HEK293 (cell line): Measurements from ENCODE around the gene SAMD14.

Experiments used
- CTCF ChIA-PET: fragments of 350-600 bp; formaldehyde crosslinking; extraction: SDS; loops from one replicate; lab custom pipeline; 2021; ENCODE audit warnings: antibody characterized with exemption; lab: Yijun Ruan, JAX
- POLR2A ChIA-PET: fragments of 300-600 bp; formaldehyde crosslinking; extraction: SDS; loops from one replicate; lab custom pipeline; 2020; ENCODE audit warnings: antibody characterized with exemption, inconsistent platforms; lab: Yijun Ruan, JAX
- H3K27ac ChIP-seq: fragments of 200-500 bp; sonication (Bioruptor generic); 2 replicates; pipeline ENCODE4 v1.5.1; 2014; ENCODE audit warnings: low read depth, low read length, control low read depth, inconsistent platforms; ENCODE audit errors: extremely low read depth
- H3K36me3 ChIP-seq, 2 experiments: fragments of 200-500 bp in 1 of 2; sonication (Bioruptor generic) in 1 of 2; 1 replicate in 1 of 2; 2 replicates in 1 of 2; pipeline ENCODE4 v1.5.1; 2014 to 2017; ENCODE audit warnings: inconsistent platforms in 2 of 2, low read length in 2 of 2; ENCODE audit not compliant: control insufficient read depth in 2 of 2, insufficient read depth in 1 of 2
- H3K4me1 ChIP-seq: fragments of 200-500 bp; sonication (Bioruptor generic); 2 replicates; pipeline ENCODE4 v1.5.1; 2014; ENCODE audit warnings: mild to moderate bottlenecking, low read length, inconsistent platforms; ENCODE audit not compliant: control insufficient read depth, insufficient read depth
- H3K4me3 ChIP-seq: 2 replicates; pipeline ENCODE4 v1.5.1; 2011; ENCODE audit warnings: low read depth, mild to moderate bottlenecking, control low read depth, low read length, moderate library complexity
- H3K9me3 ChIP-seq: fragments of 200-500 bp; sonication (Bioruptor generic); 2 replicates; pipeline ENCODE4 v1.5.1; 2014; ENCODE audit warnings: low read depth, low read length, inconsistent platforms; ENCODE audit not compliant: control insufficient read depth, insufficient read depth
- MYNN ChIP-seq: fragments of 450-650 bp; formaldehyde crosslinking; IDR thresholded peaks from 2 replicates; pipeline ENCODE4 v1.5.1; 2016; ENCODE audit warnings: missing biosample characterization, missing genetic modification characterization, borderline replicate concordance
- OSR2 ChIP-seq: fragments of 450-650 bp; formaldehyde crosslinking; IDR thresholded peaks from 2 replicates; pipeline ENCODE4 v1.5.1; 2016; ENCODE audit warnings: missing biosample characterization, missing genetic modification characterization
- PATZ1 ChIP-seq: fragments of 450-650 bp; formaldehyde crosslinking; IDR thresholded peaks from 2 replicates; pipeline ENCODE4 v1.5.1; 2016; ENCODE audit warnings: missing biosample characterization, missing genetic modification characterization
- ZBTB10 ChIP-seq: fragments of 450-650 bp; formaldehyde crosslinking; IDR thresholded peaks from 2 replicates; pipeline ENCODE4 v1.5.1; 2016; ENCODE audit warnings: missing biosample characterization, missing genetic modification characterization
- ZBTB49 ChIP-seq: fragments of 450-650 bp; formaldehyde crosslinking; IDR thresholded peaks from 2 replicates; pipeline ENCODE4 v1.5.1; 2016; ENCODE audit warnings: missing biosample characterization, missing genetic modification characterization, low read depth
- ZBTB7A ChIP-seq: fragments of 450-650 bp; formaldehyde crosslinking; IDR thresholded peaks from 2 replicates; pipeline ENCODE4 v1.5.1; 2016; ENCODE audit warnings: low read depth, missing biosample characterization, missing genetic modification characterization
- ZFHX2 ChIP-seq: fragments of 450-650 bp; formaldehyde crosslinking; conservative IDR thresholded peaks from 2 replicates; pipeline ENCODE4 v1.5.1; 2016; ENCODE audit warnings: missing biosample characterization, missing genetic modification characterization
- ZFP37 ChIP-seq: fragments of 450-650 bp; formaldehyde crosslinking; IDR thresholded peaks from 2 replicates; pipeline ENCODE4 v1.5.1; 2016; ENCODE audit warnings: missing biosample characterization, missing genetic modification characterization
- ZFP41 ChIP-seq: fragments of 450-650 bp; formaldehyde crosslinking; IDR thresholded peaks from 2 replicates; pipeline ENCODE4 v1.5.1; 2016; ENCODE audit warnings: missing biosample characterization, missing genetic modification characterization, borderline replicate concordance
- ZIC2 ChIP-seq: fragments of 450-650 bp; formaldehyde crosslinking; IDR thresholded peaks from 2 replicates; pipeline ENCODE4 v1.5.1; 2016; ENCODE audit warnings: missing biosample characterization, missing genetic modification characterization
- ZNF239 ChIP-seq: fragments of 450-650 bp; formaldehyde crosslinking; IDR thresholded peaks from 2 replicates; pipeline ENCODE4 v1.5.1; 2016; ENCODE audit warnings: missing biosample characterization, missing genetic modification characterization
- ZNF280C ChIP-seq: fragments of 450-650 bp; formaldehyde crosslinking; IDR thresholded peaks from 2 replicates; pipeline ENCODE4 v1.5.1; 2016; ENCODE audit warnings: missing biosample characterization, missing genetic modification characterization
- ZNF311 ChIP-seq: fragments of 450-650 bp; formaldehyde crosslinking; IDR thresholded peaks from 2 replicates; pipeline ENCODE4 v1.5.1; 2017; ENCODE audit warnings: missing biosample characterization, missing genetic modification characterization, borderline replicate concordance
- ZNF341 ChIP-seq: fragments of 450-650 bp; formaldehyde crosslinking; IDR thresholded peaks from 2 replicates; pipeline ENCODE4; 2016; ENCODE audit warnings: low read depth, missing biosample characterization, missing genetic modification characterization
- ZNF350 ChIP-seq: fragments of 450-650 bp; formaldehyde crosslinking; IDR thresholded peaks from 2 replicates; pipeline ENCODE4 v1.5.0; 2017; ENCODE audit warnings: missing biosample characterization, mild to moderate bottlenecking, missing genetic modification characterization
- ZNF513 ChIP-seq: fragments of 450-650 bp; IDR thresholded peaks from 2 replicates; pipeline ENCODE4 v1.5.1; 2018; ENCODE audit warnings: missing biosample characterization, missing genetic modification characterization
- ZNF544 ChIP-seq: fragments of 450-650 bp; formaldehyde crosslinking; IDR thresholded peaks from 2 replicates; pipeline ENCODE4 v1.5.0; 2017; ENCODE audit warnings: missing biosample characterization, missing genetic modification characterization
- ZNF747 ChIP-seq: fragments of 450-650 bp; formaldehyde crosslinking; IDR thresholded peaks from 2 replicates; pipeline ENCODE4 v1.5.1; 2016; ENCODE audit warnings: missing biosample characterization, missing genetic modification characterization
- ZNF776 ChIP-seq: fragments of 450-650 bp; formaldehyde crosslinking; IDR thresholded peaks from 2 replicates; pipeline ENCODE4 v1.5.0; 2017; ENCODE audit warnings: missing biosample characterization, missing genetic modification characterization, borderline replicate concordance
- ZSCAN30 ChIP-seq: fragments of 450-650 bp; IDR thresholded peaks from 2 replicates; pipeline ENCODE4 v1.5.1; 2018; ENCODE audit warnings: missing biosample characterization, mild to moderate bottlenecking, missing genetic modification characterization, moderate library complexity
- TF ChIP-seq, protein P1 (sequence below): fragments of 450-650 bp; formaldehyde crosslinking; IDR thresholded peaks from 2 replicates; pipeline ENCODE4 v1.5.1; 2016; ENCODE audit warnings: missing biosample characterization, missing genetic modification characterization
- TF ChIP-seq, protein P2 (sequence below): fragments of 450-650 bp; formaldehyde crosslinking; IDR thresholded peaks from 2 replicates; pipeline ENCODE4 v1.5.1; 2016; ENCODE audit warnings: missing biosample characterization, missing genetic modification characterization

SAMD14 gene

DNA sequence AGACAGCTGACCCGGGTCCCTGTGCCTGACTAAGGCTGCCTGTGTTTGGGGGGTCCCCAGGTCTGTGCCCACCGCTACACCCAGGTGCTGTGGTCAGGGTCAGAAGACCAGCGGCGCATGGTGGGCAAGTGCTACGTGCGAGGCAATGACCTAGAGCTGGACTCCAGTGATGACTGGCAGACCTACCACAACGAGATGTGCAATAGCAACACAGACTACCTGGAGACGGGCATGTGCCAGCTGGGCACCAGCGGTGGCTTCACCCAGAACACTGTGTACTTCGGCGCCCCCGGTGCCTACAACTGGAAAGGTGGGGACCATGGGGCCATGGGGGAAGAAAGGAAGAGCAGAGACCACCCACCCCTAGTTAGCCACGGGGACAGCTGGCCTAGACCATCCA, 62.0 kb downstream of the SAMD14 start:
- TF ChIP-seq MYNN (tag by site-specific recombination), result no peak
- TF ChIP-seq PATZ1 (tag by site-specific recombination), result no peak
- TF ChIP-seq ZNF280C (tag by site-specific recombination), result no peak
- TF ChIP-seq ZNF239, result no peak
- TF ChIP-seq ZNF311 (tag by site-specific recombination), result no peak
- no peak for TF ChIP-seq ZFP41
- no peak for TF ChIP-seq ZNF513 (tag by site-specific recombination)
- no peak for TF ChIP-seq ZBTB10 (tag by site-specific recombination)
- TF ChIP-seq ZNF341 (tag by site-specific recombination), result no peak
- TF ChIP-seq ZNF544 (tag by site-specific recombination), result no peak
- no peak for TF ChIP-seq ZFHX2
- no peak for TF ChIP-seq ZNF747 (tag by site-specific recombination)
- TF ChIP-seq ZIC2 (tag by site-specific recombination), result no peak
- TF ChIP-seq, all 188 proteins: peak for 0
- POLR2A ChIA-PET, result no interaction called here

GRCh38 chr17:50066995-50067394, 63.0 kb downstream of the SAMD14 start:
- ChIA-PET POLR2A (interaction anchor here (0.9 to 1.4 kb wide), 2 partner anchors 11 kb away, joined by 6 to 9 read pairs; partner anchors contain the start of gene ITGA3), CTCF (interaction anchor here (0.5 to 2.4 kb wide), 10 partner anchors 10 to 133 kb away, joined by 3 to 20 read pairs (median 4); partner anchors contain the start of gene ITGA3)
- Histone ChIP-seq H3K4me1 (peaks cover 5% of the 10 kb centered on the region), H3K4me3 (no peak overlapping the region), H3K36me3 (peaks cover 0 to 25% of the 10 kb centered on the region in 2 experiments; a peak in 1 of 3 replicates), H3K9me3 (no peaks in the 10 kb centered on the region), H3K27ac (no peak overlapping the region)
- TF ChIP-seq OSR2 (tag by site-specific recombination) (no peak), ZBTB7A (tag by site-specific recombination) (no peak), ZNF350 (tag by site-specific recombination) (no peak), ZSCAN30 (tag by site-specific recombination) (no peak), ZFP37 (tag by site-specific recombination) (no peak), ZBTB49 (tag by site-specific recombination) (no peak), ZNF776 (tag by site-specific recombination) (no peak)
- TF ChIP-seq, protein P1, sequence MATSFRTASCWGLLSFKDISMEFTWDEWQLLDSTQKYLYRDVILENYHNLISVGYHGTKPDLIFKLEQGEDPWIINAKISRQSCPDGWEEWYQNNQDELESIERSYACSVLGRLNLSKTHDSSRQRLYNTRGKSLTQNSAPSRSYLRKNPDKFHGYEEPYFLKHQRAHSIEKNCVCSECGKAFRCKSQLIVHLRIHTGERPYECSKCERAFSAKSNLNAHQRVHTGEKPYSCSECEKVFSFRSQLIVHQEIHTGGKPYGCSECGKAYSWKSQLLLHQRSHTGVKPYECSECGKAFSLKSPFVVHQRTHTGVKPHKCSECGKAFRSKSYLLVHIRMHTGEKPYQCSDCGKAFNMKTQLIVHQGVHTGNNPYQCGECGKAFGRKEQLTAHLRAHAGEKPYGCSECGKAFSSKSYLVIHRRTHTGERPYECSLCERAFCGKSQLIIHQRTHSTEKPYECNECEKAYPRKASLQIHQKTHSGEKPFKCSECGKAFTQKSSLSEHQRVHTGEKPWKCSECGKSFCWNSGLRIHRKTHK (tag by site-specific recombination), result no peak
- TF ChIP-seq, protein P2, sequence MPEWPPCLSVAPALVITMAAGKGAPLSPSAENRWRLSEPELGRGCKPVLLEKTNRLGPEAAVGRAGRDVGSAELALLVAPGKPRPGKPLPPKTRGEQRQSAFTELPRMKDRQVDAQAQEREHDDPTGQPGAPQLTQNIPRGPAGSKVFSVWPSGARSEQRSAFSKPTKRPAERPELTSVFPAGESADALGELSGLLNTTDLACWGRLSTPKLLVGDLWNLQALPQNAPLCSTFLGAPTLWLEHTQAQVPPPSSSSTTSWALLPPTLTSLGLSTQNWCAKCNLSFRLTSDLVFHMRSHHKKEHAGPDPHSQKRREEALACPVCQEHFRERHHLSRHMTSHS (tag by site-specific recombination), result no peak

More for the DNA sequence above, 62.0 kb downstream of the SAMD14 start:
- no peaks in the 10 kb centered on the region for H3K9me3 ChIP-seq
- peaks cover 0 to 26% of the 10 kb centered on the region in 2 experiments; a peak in 1 of 3 replicates for H3K36me3 ChIP-seq
- H3K27ac ChIP-seq, result no peak overlapping the region
- H3K4me1 ChIP-seq, result peaks cover 5% of the 10 kb centered on the region
- CTCF ChIA-PET, result interaction anchor here (0.9 to 2.4 kb wide), 5 partner anchors 11 to 71 kb away, joined by 3 to 20 read pairs (median 12); partner anchors contain the start of gene ITGA3
- H3K4me3 ChIP-seq, result no peak overlapping the region
